MV-4-11 (cell line): Measurements from ENCODE around the gene GALNT14.
"Not testable (repeated sequence)": the region's sequence is repeated elsewhere in the genome, so short reads cannot be mapped to it uniquely, and the experiment has no call there.

Experiments
- DNase-seq: peaks from one replicate; lab custom pipeline; 2025; lab: John Stamatoyannopoulos, UW

Gene GALNT14

DNA sequence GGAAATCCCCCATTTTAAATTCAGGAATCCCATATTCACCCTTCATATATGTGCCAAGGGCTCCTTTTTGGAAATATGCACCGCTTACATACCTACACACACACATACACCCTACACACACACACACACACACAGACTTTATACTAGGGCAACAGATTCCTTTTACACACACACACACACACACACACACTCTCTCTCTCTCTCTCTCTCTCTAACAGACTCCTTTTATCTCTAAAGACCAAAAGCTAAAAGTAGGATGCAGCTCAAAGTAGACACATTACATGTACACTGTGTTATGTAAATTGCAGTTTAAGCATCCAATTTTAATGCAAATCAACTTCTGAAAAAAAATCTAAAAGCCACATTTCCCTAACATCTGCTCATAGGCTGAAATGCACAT is 200.0 kb downstream of the GALNT14 start:
- no peak for DNase-seq

DNA sequence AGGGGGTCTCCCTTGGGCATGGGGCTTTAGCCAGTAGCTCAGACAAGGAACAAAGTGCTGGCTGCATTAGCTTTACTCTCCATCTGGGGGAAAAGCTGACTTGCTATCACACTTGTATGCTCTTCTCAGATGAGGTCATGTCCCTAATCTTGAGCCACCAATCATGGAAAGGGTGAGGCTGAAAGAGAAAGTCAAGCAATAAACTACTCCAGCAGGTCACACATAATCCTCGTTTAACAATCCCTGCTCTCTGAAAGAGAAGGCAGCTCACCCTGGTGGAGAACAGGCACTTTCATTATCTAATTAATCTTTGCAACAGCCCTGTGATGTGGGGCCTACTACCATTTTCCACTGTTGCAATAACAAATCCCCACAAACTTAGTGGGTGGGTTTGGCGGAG is 201.3 kb downstream of the GALNT14 start:
- DNase-seq, result no peak

DNA sequence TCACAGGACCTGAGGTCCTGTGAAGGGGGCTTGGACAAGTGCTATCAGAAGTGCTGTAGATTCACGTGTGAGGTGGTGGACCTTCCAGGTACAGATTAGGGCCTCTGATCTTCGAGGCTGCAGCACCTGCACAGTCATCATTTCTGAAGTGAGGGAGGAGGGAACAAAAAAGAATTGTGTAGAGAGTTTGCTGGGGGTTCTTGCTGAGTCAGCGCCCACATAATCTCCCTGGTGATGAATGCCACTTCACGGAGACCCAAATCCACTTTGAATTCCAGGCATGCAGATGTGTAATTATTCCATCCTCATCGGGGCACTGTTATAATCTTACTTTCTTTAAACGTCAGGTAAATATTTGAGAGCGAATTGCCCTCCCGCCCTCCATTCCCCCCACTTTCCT is 202.4 kb downstream of the GALNT14 start:
- no peak for DNase-seq

DNA sequence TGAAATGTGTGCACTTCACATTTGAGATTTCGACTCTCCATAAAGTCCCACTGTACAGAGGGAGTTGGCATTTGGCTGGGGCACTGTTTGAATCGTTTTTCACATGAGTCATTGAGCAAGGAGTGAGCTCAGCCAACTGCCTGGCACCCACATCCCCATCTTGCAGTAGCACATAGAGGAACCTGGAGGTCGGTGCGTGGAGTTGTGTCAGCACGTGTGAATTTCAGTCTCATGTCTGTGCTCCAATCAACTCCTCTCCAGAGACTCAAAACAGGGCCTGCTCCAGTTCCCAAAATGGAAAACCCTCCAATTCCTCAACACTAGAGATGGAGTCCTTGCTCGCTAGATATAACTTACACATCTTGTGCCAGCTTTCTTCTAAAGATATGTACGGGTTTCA is 204.2 kb downstream of the GALNT14 start:
- DNase-seq, result peak; percentile 40

DNA sequence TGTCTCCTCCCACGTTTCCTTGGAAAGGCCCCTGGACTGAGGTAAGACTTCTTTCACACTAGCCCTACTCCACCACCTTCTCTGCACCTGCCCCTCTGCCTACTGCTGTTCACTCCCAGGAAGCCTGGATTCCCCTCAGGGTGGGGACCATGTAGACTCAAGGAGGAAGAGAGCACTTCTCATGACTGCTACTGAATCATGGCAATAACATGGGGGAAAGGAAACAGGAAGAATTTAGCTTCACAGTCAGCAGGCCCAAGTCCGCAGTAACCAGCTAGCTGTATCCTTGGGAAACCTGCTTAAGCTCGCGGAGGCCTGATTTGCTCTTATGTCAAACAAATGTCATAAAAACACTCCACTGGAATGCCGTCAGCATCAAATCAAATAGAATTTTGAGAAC is 204.7 kb downstream of the GALNT14 start:
- no peak for DNase-seq

DNA sequence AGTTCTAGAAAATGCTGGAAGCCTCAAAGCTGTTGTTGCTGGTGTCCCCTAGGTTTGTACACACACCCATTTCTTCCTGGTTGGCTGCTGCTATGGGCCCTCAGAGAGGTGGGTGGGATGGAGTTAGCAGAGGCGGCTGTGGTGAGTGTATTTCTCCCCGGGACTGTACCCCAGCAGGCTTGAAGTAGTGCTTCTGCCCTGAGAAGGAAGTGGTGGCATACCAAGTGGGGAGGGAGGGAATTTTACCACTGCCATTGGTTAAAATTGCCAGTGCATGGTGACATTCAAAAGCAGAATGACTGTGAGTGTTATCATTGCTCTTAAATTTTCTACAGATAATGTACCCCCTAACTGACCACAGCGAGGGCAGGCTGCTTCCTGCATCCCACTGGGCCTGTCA is 205.4 kb downstream of the GALNT14 start:
- peak; percentile 36 for DNase-seq

DNA sequence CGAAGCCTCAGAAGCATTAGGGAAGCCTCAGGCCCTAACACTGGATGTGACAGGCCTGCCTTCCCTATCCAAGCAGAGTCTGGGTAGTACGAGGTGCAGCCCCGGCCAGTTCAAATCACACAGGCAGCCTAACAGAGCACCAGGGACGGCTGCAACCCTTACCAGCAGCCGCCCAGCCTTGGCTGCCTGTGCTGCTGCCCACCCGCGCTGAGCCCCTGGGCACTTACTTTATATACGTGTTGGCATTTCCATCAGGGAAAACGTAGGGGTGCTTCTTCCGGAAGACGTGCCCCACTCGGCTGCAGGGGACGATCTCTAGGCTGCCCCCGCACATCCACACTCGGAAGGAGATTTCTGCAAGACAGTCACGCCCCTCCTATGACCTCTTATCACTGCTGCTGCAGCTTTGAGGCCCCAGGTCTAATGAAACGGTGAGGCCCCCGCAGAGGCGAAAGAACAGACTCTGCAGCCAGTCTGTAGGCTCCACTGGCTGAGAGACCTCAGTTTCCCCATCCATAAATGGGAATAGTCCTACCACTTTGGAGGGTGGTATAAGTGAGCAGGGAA is 206.3 kb downstream of the GALNT14 start:
- no peak for DNase-seq

DNA sequence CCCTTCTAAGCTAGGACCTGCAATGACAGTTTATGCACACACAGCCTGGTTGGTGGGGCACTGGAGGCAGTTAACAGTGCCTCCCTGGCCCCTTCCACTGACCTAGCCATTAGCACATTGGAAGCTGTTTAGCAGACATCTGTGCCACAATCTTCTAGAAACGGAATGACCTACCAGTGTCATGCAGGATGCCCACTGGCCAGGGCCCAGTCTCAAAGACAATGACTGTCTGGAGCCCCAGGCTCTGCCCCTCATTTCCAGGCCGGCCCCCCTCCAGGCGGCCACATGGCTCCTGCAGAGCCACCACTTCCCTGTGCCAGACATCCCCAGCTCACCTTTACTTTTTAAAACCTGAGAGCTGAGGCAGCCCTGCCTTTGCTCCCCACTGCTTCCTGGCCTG is 207.5 kb downstream of the GALNT14 start:
- DNase-seq, result no peak

DNA sequence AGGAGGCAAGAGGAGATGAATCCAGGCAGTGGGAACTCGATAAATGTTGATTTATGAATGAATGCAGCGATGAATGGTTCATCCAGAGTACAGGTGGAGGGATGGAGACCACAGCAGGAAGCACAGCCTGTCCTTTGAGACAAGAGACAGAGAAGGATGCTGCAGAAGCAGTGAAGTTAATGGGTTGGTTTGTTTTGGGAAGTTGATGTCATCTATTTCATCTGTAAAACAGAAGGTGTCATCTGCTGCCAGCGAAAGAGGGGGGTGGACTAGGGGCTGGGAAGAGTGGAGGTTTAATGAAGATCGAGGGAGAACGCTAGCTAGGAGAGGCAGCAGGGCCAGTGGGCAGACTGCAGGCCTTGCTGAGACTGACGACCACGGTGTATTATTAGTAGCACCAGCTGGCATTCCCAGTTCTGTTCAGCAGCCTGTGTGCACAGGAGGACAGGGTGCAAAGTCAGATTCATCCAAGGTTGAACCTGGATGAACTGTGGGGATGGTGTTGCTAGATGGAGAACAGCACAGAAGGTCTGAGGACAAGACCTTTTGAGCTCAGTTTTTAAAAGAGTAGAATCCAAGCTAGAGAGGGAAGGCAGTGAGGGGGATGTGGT is 210.7 kb downstream of the GALNT14 start:
- DNase-seq, result no peak

DNA sequence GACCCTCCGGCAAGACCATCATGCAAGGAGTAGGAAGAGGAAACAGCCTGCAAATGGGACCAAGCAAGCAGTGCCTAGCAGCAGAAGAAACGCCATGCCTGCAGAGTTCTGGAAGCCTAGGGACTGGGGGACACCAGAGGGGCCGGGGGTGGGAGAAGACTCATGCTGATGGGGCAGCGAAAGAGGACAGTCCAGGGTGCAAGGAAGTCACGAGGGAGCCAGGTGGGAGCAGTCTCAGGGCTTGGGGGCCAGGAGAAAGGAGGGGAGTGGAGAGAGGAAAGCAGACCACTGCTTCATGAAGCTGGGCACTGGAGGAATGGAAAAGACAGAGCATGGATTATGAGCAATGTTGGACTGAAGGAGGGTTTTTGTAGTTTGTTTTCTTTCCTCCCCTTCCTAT is 211.6 kb downstream of the GALNT14 start:
- DNase-seq, result no peak

DNA sequence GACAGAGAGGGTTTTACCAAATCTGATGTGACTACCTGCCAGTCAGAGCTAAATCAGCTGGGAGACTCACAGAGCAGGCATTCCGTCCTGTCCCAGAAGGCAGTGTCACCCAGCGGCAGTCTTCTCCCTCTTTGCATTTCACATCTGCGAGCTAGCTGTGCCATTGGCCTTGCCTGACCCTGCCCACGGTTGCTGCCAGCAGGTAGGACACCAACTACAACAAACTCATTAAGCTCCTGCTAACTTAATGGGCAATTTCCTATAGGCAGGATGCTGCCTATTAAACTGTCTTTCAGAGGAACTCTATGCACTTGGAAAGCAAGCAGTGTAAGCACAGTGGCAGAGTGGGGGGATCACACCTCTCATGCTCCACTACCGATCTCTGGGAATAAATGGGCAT is 214.6 kb downstream of the GALNT14 start:
- DNase-seq, result no peak

DNA sequence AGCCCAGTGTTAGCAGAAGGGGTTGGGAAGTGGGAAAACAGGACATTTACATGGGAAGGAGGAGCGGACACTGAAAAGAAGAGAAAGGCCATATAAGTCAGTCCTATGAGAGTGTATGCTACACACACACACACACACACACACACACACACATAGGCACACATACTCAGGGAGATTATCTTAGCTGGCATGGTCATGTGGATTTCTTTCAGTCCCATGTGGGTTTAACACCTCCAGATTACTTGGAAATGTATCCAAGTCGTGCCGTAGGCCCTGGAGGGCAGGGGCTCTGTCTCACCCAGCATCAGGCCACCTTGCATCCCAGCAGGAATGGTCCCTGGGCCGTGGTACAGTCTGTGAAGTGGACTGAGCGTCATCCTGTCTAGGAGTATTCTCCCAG is 217.7 kb downstream of the GALNT14 start:
- no peak for DNase-seq

DNA sequence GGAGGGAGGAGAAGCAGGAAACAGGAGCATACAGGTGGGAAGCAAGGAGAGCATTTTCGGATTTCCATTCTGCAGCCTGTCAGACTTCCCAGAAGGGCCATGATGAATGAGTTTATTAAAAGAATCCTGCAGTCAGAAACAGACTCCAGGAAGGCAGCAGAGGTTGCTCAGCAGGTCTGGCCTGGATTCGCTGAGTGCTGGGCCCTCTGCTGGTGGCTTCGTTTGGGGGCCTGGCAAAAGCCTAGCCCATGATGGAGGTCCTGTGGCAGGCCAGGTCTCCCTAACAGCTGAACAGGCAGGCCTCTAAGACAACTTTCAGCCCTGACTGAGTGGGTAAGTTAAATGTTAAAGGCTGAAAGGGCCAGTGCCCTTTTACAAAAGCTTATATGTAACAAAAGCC is 222.8 kb downstream of the GALNT14 start:
- DNase-seq, result peak; percentile 11

DNA sequence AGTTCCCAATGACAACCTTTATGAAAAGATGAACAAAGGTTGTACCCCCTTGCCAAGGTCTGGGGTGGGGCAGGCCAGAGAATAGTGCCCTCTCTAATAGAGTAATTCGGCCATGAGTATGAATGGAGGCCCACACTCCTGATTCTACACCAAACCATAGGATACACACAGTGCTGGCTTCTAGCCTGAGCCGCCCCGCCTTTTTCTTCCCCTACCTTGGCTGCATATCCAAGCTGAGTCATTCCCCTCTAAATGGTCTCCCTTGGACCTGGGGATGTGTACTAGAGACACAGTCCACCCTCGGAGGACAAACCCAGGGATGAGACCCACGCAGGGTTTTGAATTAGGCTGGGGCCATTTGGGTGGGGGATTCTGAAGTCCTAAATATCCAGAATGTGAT is 223.8 kb downstream of the GALNT14 start:
- no peak for DNase-seq

DNA sequence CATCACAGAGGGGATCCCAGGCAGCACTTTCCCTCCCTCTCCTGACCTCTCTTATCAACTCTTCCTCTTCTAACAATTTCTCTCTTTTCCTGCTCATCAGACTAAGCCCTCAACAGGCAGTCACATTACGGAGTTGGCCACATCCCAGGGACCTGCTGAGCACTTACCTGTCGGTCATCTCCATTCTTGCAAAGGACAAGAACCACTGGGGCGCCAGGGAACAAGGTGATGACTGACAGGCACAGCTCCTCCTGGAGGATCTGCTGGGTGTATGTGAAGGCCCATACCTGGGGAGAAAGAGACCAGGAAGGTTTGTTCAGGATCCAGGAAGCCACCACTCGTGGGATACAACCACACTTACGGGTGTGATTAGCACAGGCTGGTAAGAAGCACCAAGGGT is 226.2 kb downstream of the GALNT14 start:
- DNase-seq, result no peak

DNA sequence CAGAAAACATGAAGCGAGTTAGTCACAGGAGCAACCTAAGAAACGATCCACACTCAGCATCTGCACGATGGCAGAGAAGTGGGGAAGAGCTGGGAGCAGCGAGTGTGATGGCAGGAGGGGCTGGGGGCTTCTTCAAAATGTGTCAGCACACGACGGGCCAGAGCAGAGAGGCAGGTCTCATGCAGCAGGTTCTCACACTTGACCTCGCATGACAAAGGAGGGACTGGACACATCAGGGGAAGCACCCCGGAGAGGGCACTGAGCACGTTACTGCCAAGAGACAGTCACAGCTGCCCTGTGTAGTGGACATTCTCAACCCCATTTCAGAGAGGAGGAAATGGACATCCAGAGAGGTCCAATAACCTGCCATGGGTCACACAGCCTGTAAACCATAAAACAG is 226.9 kb downstream of the GALNT14 start:
- DNase-seq, result no peak

DNA sequence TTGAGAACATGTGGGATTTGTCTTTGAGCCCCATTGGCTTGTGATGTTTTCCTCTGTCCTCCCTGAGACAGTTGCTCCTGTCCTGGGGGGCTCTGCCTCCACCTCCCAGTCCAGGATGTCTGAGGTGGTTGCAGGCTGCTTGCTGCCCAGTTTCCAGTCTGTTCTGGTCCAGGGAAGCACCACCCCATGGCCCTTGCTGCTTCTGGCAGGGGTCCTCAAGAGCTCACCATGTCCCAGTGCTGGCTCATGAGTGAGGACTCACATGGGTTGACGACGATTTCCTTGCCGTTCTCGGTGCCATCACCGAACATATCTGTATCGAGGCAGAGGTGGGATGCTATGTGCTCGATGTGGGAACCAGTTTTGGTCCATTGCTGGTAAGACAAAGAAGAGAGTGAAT is 227.6 kb downstream of the GALNT14 start:
- no peak for DNase-seq

DNA sequence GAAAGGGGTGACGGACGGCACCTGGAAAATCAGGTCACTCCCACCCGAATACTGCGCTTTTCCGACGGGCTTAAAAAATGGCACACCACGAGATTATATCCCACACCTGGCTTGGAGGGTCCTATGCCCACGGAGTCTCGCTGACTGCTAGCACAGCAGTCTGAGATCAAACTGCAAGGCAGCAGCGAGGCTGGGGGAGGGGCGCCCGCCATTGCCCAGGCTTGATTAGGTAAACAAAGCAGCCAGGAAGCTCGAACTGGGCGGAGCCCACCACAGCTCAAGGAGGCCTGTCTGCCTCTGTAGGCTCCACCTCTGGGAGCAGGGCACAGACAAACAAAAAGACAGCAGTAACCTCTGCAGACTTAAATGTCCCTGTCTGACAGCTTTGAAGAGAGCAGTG is 233.8 kb downstream of the GALNT14 start:
- not testable (repeated sequence) for DNase-seq

DNA sequence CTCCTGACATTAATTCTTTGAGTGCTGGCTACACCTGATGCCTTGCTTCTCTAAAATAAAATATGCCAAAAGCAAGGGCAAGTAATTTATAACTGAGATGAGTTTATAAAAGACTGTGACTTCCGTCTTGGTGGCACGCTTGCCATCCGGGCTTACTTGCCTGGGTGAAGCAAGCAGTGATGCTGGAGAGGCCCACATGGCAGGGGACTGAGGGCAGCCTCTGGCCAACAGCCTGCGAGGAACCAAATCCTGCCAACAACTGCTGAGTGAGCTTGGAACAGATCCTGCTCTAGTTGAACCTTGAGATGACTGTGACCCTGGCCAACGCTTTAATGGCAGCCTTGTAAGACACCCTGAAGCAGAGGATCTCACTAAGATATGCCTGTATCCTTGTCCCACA is 234.9 kb downstream of the GALNT14 start:
- no peak for DNase-seq

DNA sequence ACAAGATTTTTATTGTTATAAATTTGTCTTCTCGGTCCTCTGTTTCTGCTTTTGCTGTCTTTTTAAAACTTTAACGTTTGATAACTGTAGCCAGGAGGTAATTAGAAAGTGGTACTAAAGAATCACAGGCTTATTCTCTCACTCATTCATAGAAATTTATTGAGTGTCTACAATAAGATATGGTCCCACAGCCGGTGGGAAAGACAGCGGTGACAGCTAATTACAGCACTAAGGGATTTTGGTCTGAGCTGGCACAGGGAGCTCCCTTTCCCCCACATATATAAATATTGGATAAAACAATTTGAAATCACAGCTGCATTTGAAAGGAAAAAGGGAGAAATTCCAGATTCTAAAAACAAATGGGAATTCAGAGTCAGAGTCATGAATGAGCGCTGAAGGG is 237.9 kb downstream of the GALNT14 start:
- DNase-seq, result no peak

DNA sequence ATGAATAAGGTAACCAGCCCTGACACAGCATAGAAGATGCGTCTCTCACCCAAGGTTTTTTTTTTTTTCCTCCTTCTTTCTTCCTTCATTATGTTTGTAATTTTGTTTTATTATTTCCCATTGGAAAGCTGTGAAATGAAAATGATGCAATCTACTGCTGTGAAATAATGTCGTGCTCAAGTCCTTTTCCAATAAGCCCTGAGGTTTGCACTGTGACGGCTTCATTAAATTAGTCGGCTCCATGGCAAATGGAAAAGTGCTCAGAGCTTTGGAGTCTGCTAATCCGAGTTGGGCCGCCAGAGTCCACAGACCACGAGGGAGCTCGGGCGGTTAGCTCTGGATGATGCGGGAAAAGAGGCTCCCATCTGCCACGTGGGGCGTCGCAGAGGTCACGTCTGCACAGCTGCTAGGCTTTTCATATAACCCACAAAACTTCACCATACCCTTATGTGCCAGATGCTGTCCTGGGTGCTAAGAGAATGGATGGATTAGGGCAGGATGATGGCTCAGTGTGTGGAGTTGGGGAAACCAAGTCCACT is 238.7 kb downstream of the GALNT14 start:
- DNase-seq, result no peak

DNA sequence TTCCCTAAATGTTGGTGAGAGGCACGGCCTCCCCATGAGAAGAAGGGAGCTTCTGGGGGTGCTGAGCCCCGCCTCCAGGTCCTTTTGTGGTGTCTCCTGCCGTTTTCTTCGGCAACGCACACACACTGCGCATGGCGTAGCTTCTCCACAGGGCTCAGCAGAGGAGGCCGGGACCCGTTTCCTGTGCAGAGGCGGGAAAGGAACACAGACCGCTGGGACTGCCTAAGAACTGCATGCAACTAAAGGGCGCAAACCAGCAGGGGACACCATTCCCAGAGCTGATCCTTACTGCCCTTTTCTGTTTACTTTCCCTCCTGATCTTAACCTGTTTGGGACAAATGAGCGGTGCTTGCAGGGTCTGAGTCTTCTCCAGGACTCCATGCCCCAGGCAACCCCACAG is 240.7 kb downstream of the GALNT14 start:
- DNase-seq, result no peak

DNA sequence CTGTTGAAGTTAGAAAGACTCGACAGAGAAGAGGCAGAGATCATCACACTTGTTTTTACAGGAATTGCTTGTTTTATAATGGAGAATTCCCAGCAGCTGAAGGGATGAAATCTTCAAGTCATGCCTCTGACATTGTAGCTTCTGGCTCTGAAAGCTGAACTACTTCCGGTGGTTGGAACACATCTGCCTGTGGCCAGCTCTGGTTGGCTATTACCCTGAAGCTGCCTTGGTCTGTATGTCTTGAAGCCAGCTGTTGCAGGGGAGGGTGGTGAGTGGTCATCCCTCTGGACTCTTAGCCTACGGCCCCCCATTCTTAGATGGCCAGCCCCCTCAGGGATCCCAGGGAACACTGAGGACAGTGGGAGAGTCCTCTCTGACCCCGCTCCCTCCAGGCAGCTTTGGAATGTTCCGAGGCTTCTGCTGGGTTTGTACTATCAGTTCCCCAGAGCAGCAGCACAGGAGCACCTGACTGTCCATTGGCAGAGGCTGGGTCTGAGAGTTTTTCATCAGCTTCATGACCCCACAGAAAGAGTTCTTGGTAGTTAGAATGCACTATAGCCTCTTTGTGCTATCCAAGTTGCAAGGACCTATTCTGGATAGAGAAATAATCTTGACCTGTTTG is 243.6 kb downstream of the GALNT14 start:
- no peak for DNase-seq
